Hematopoietic multipotent progenitor cell treated with erythropoietin and hydrocortisone succinate and interleukin-3 and kit ligand, for 8 days (in vitro differentiated cells): ENCODE data around the gene MOK.

Experiments used
- DNase-seq: peaks from one replicate; pipeline ENCODE4 v3.0.0-alpha.2; 2015

MOK gene

DNA sequence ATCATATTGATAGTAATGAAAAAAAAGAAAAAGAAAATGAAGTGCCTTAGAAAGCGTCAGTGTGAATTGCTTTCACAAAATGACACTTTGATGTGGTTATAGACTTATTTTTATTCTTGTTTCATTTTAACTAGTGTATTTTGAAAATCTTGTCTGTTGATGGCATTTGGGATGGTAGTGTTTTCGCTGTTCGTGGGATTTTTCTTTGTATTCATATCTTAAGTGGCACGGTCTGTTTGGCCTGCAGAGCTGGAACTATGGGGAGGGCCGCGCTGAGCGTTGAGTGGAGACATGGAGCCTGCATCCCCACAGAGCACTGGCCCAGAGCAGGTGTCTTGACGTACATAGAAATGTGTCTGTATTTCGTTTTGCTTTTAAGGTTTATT is 103.6 kb downstream of the MOK start:
- DNase-seq, result no peak

DNA sequence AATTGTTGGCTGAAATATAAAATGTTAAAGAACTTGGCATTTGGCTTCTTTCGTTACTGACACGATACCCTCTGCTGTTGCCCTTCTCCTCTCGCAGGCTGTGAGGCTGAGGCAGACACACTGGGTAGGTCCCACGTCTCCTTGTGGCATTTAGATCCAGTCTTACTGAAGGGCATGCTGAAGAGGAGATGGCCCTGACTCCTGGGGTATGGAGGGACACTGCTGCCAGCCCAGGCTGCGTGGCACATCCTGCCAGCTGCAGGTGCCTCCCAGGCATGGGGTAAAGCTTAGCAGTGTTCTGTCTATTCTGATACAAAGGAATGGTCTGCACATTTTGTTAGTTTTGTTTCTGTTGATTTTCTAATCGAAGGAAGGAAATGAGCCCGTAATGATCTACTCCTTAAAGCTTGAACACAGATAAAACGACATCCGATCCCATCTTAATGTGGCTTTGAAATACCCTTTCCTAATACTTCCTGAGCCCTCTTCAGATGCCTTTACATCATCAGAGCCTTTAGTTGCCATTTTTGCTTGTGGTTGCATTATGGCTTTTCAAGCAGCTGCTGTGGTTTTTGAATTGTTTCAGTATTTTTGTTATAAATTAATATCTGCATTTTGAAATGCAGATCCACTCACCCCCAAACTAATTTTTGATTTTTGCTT is 104.1 kb downstream of the MOK start:
- no peak for DNase-seq

DNA sequence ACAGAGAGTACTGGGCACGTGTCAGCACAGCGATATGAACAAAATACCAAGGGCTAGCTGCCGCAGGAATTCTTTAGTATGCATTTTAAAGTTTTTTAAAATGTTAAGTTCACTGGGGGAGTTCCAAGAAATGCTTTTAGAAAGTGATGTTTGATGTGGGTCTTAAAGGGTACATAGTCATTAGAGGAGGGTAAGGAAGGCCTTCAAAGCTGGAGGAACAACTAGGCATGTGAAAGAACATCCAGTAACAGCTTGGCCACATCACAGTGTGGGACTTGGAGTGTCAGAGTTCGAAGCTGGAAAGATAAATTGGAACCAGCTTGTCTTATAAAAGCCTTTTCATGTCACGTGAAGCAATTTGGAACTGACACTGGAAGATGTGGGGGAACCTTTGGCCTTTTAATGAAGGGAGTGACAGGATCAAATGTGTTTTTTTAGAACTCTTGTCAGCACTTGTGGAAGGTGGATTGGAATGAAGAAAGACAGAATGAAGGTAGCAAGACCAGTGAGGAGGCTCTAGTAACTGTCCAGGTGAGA is 107.6 kb downstream of the MOK start:
- no peak for DNase-seq

DNA sequence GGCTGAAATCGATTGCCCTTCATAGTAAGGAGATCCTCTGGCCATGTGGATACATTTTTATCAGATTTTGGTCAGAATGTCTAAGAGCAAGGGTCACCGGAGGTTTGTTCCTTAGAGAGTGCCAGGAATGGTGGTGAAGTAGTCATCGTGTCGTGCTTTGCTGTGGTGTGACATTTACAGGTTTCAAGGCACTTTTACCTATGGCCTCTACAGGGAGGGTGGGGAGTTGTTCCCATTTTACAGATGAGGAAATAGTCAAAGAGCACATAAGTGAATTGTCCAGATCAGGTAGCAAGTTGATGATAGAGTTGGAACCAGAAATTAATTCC is 108.1 kb downstream of the MOK start:
- DNase-seq, result no peak

DNA sequence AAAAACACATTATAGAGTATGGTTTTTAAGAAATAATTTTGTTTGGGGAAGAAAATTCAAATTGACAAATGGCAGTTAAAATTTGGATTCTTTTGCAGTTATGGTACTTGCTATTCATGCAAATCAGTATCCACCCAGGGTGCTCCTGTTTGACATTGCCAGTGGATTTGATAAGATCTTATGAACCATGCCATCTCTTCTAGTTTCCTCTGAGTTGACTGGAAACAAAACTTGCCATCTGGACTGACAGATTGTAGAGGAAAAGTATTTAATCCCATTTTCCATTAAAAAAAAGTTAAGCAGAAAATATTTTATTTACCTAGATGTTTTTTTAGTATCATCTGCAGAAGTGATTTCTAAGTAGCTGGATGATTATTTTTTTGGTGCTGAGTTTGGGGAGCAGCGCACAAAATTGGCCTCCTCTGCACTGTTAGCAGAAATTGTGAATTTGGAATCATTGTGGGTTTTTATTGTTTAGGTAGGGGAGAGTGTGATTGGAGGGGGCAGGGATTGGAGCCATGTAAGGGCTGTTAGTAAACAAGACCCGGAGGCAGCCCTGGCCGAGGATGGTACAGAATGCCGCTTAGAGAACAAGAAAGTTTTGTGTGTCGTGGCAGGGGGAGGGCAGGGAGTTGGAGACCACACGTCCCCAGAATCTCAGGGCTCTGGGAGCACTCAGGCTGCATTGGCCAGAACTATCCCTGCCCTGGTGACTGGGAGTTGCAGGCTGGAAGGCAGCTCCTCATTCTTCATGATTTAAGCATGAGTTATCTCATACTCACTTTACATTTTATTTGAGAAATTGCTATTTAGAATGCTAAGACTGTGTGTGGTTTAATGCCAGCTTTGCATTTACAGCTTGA is 108.7 kb downstream of the MOK start:
- no peak for DNase-seq

DNA sequence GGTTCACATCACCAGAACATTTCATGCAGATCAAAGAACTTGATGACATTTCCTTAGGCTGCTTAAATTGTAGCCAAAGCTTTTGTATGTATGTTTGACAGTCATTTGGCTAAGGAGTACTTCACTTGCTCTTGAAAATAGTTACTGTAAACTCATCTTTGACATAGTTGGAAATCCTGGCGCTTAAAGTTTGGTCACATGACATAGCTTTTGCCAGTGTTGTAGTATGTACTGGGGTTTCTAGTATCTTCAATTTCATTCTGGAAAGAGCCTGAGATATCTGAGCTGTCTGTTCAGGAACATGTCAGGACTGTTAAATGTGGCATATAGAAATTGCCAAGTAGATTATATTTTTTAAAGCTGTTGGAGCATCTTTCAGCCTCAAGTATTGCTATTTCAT is 109.5 kb downstream of the MOK start:
- DNase-seq, result no peak

DNA sequence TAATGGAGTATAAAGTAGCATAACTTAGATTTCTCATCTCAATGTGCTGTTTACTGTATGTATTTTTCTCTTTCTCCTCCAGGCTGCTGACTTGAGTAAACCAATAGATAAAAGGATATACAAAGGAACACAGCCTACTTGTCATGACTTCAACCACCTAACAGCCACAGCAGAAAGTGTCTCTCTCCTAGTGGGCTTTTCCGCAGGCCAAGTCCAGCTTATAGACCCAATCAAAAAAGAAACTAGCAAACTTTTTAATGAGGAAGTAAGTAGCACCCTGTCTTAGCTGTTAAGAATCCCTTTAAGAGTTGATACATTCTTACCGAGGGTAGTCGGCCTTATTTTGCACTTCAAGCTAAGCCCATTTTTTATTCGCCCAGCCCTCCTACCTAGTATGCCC is 110.1 kb downstream of the MOK start:
- DNase-seq, result no peak

DNA sequence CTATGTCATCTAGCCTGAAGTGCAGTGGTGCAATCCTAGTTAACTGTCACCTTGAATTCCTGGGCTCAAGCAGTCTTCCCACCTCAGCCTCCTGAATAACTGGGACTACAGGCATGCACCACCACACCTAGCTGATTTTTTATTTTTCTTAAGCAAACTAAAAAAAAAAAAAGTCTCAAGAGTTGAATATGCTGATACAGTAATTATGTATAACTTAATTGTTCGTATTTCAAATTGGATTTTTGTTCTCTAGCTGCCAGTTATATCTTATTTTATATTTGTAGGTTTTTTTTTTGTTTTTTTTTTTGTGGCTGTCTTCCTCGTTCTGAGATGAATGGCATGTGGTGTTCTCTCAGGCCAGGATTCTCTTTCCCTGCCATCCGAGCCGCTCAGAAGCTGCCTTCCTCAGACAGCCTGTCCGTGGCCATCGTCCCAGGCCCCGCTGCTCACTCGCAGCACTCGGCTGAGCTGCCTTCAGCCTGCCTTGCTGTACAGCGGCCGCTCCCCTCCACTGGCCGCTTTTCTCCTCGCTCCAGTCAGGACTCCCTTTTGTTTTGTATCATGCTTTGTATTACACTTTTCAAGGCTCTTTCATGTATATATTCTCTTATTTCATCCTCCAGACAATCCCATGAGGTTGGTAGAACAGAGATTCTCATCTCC is 112.0 kb downstream of the MOK start:
- DNase-seq, result no peak

DNA sequence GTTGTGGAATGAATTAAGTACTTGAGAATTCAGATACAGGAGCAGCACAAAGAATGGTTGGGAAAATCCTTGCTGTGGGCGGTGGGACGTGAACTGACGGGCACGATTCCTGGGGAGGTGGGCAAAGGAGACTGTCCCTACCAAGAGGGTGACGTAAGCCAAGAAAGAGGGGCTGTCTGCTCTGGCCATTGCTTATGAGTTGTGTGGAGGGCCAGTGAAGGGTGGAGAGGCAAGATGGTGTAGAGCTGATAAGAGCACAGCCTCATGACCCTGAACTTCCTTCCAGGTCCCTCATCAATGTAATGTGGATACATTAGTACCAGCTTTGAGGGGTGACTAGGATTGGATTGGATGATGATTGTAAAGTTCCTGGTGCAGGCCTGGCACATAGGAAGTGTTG is 115.1 kb downstream of the MOK start:
- peak; percentile 43 for DNase-seq

DNA sequence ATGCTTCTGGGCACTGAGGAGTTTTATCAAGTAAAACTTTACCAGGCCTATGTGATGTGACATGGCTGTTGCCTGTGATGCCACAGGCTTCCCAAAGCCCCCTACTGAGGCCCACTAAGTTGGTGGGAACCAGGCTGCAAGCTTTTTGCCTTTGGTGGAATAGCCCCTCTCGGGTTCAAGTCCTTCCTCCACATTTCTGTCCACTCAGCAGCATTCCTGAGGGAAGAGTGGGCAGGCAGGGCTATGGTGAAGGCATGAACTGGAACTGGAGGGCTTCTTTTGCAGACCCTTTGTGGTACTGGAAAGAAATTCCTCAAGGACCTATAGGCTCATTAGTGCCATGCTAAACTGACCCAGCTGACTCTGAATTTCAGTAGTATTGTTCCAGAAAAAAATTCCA is 116.8 kb downstream of the MOK start:
- DNase-seq, result no peak

DNA sequence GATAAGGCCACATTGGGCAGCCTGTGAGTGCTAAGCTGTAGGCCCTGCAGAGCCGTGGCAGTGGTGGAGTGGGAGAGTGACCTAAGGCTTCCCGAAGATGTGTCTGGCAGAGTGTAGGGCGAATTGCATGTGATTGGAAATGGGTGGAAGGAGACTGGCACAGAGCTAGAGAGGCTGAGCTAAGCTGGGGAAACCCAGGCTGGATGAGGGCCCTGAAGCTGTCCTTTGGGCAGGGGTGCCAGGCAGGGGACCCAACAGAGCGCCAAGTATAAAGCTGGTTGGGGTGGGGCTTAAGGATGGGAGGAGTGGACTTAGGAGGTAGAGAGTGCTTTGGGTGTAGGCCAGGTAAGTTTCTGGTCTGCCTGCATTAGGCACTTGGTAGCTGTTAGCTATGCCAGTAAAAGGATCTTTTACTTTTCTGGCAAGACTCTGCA is 117.4 kb downstream of the MOK start:
- DNase-seq, result no peak

DNA sequence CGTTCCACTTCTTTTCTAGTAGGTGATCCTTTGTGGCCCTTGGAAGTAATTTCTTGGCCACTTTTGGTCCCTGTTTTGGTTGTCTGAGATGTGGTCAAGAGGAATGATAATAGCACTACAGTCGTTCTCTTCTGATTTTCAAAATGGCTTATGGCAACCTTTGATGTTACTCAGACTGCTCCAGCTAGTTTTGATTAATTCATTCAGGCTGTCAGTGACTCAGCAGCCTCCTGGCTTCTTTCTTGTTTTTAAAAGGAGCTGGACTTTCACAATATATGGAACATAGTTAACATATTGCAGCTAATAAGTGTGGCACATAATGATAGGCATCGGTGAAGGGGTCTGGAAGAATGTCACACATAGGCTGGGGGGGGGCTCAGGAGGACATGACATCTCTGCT is 117.9 kb downstream of the MOK start:
- DNase-seq, result no peak

DNA sequence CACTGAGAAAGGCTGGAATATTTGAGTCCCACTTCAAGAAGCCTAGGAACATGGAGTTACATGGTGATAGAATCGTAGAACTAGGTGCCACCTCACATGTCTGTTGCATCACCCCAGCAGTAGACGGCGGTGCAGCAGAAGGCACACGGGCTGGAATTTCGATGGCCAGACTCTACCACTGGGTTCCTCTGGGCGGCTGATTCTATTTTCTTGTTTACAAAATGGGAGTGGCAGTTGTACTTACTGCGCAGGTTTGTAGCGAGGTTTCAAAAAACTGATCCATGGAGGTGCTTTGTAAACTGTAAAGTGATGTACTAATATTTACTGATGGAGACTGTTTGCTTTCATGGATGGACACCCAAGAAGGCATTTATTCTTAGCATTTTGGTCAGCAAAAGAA is 119.6 kb downstream of the MOK start:
- DNase-seq, result no peak

DNA sequence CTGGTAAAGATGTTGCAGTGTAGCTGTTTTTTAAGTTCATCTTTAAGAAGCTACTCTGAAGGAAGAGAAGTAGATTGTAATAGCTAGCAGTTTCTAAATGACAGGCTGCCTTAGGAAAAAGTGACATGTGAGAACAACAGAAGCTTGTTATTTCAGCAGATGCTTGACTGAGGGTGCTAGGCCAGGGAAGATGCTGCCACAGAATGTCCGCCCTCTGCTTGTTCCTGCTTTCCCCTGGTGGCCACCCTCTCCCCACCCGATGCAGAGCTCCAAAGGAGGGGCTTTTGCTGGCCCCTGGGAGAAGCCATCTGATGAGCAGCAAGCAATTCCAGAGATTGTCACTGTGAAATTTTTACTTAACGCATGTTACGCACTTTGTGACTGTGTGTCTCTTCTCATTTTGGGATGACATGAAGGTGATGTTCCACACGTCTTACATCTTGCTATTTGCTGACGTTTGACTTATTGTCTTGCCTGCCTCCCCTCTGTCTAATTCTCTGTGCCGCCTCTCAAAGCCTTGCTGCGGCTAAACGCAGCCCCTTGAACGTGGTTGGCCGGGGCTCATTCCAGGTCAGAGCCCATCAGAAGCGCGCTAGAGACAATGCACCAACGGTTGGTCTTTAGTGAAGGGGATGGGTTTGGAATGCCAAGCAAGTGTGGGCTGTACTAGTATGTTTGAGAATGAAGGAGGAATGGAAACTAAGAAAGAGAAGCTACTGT is 120.5 kb downstream of the MOK start:
- DNase-seq, result no peak

DNA sequence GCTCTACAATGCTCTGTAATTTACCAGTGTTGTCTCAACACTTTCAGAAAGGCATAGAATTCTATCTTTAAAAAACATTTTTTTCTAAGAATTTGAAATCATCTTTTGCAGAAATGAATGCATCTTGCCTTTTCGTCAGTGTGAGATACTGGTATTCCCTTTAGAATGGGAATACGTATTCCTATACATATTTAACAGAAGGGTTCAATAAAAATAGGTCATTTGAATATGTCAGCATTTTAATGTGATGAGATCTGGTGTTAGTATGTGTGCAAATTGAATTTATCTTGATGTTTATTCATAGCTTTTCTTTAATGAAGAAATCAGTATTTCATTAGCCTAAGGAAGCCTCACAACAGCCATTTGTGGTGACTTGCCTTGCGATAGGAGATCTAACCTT is 121.1 kb downstream of the MOK start:
- DNase-seq, result no peak

DNA sequence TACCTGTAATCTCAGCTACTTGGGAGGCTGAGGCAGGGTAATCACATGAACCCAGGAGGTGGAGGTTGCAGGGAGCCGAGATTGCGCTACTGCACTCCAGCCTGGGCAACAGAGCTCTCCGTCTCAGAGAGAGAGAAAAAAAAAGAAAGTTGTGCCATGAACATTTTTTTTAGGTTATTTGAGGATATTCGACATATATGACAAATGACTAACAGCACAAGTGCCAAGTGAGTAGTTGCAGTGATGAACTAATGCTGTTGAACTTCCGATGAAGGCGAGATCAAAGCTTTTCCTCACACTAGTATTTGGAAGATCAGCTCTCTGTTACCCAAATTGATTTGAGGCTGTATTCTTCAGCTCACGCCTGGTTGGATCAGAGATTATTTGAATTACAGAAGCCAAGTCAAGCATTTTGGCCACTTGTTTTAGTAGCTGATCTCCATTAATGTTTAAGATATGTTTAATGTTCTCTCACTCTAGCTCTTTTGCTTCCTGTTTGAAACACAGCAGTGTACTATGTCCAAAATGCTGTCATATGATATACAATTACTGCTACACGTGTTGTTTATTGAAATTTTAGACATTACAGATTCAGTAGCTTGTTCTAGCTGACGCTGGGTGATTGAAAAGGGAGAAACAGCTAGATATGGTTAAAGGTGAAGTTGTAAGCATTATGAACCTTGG is 121.9 kb downstream of the MOK start:
- no peak for DNase-seq

DNA sequence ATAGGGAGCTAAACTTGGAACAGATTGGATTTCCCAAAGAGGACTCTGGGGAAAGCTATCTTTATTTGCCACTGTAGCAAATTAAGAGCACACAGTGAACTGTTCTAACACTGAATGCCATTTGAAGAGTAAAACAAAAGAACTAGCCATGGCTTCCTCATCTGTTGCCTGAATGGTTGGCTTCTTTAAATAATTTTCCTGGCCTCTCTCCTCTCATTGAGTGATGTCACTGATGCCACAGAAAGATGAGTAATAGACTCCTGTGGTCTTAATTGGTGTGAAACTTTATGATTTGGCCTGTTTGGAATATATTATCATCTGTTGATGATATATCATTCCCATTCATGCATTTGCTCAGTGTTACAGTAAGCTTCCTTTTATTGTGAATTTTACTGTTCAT is 122.8 kb downstream of the MOK start:
- DNase-seq, result peak; percentile 22

DNA sequence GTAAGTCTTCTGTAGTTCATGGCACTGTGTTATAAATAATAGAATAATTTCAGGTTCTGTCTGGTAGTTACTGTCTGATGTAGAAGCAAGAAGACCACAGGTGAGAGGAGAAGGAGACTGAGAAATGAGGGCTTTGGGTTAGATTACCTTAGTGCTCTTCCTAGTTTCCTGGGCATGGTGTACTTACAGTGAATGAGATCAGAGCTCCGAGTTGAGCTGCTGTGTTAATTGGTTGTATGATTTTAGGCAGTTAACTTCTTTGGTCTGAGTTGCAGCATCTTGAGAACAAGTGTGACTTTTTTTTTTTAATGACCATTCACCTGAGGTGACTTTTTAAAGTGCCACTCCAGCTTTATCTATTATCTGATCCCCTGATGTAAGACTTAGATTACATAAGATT is 123.8 kb downstream of the MOK start:
- DNase-seq, result no peak

DNA sequence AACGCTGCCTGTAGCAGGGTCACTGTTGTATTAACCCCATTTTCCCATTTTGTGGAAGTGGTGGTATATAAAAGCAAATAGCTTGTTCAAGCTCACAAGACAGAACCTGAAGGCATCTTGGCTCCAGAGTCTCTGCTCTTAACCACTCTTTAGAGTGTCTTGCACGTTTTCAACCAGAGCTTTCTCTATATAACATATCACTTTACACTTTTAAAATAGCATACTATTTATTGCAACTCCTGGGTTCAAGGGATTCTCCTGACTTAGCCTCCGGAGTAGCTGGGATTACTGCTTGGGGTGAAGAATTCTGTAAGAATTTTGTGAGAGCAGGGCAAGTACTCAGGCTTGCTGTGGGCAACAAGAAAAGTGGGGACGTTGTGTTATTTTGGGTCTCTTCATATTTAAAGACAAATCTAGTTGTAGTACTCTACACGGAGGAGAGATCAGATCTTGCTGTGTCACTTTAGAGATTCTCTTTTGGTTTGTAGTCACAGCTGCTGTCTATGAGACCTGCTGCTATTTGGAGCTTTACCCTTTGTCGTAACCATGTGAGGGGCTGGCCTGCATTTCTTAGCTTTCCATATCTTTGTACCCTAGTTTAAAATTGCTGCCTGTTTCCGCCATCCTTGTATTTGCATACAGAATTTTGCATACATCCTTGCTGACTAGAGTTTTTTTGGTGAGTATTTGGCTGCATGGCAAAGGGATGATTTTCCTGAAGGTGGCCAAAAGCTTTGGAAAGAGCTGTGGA is 124.5 kb downstream of the MOK start:
- DNase-seq, result no peak
